Measurements from ENCODE around the gene CNPY3. TPM values are rescaled to one million over a fixed set of nuclear protein-coding genes. Genes with fewer than 3 reads are reported as not detected.

The CNPY3 gene
- polyA plus RNA-seq, 1 of the 3 experiments (the other 2 are of a cell fraction), result 77.5 TPM

GRCh38 chr6:42932412-42932811 is 3.1 kb downstream of the CNPY3 start:
- Histone ChIP-seq H3K27me3 (ENCODE audit: insufficient read depth) (no peaks in the 10 kb centered on the region), H2AFZ (ENCODE audit: low read depth) (no peak overlapping the region), H3K27ac (ENCODE audit: low read depth in 2 of 2, low read length in 1 of 2) (no peak overlapping the region), H3K9me3 (no peaks in the 10 kb centered on the region), H3K9ac (no peak overlapping the region), H4K20me1 (ENCODE audit: insufficient read depth) (no peaks in the 10 kb centered on the region; the same call in 1 of the 2 replicates), H3F3A (replicated peaks; ENCODE audit: insufficient read depth) (peaks cover 35% of the 10 kb centered on the region), H3K4me3 (ENCODE audit: low read depth in 2 of 2, low read length in 1 of 2) (no peak overlapping the region), H3K4me1 (ENCODE audit: control insufficient read depth in 1 of 2, insufficient read depth in 2 of 2, low read depth in 1 of 2, low read length in 1 of 2) (peaks cover 0 to 15% of the 10 kb centered on the region in 2 experiments; a peak in 1 of 4 replicates), H3K79me2 (ENCODE audit: insufficient read depth) (peaks cover 51% of the 10 kb centered on the region), H3K4me2 (peak overlapping the region; percentile 44), H3K36me3 (replicated peaks in 1 of 2; ENCODE audit: control insufficient read depth in 1 of 2, insufficient read depth in 2 of 2, low read length in 1 of 2) (peaks cover 22 to 40% of the 10 kb centered on the region in 2 experiments), H3K9me2 (no peaks in the 10 kb centered on the region)
- DNase-seq, result no peak
- ChIA-PET CTCF (no interaction called here), POLR2A (interaction anchor here (0.5 kb wide), 1 partner anchor 43 kb away, joined by 3 read pairs; no protein-coding TSS in a partner anchor)
- TF ChIP-seq CHD2 (IDR thresholded peaks at IDR 0.05; ENCODE audit: low read length, partially characterized antibody) (no peak), EP300 (IDR thresholded peaks at IDR 0.05; ENCODE audit: borderline replicate concordance in 1 of 2, low read depth in 1 of 2, low read length in 1 of 2) (no peak), TAF1 (IDR thresholded peaks at IDR 0.05; ENCODE audit: borderline replicate concordance, low read depth, low read length) (no peak), IRF3 (IDR thresholded peaks at IDR 0.05; ENCODE audit: low read depth, low read length) (no peak), REST (IDR thresholded peaks at IDR 0.05; ENCODE audit: low read depth, low read length) (no peak), PBX3 (IDR thresholded peaks at IDR 0.05) (no peak), RFX5 (IDR thresholded peaks at IDR 0.05; ENCODE audit: low read length) (no peak), RCOR1 (IDR thresholded peaks at IDR 0.05; ENCODE audit: low read length) (no peak), TCF12 (IDR thresholded peaks at IDR 0.05) (no peak), EZH2phosphoT487 (IDR thresholded peaks at IDR 0.05; ENCODE audit: borderline replicate concordance, low read depth) (no peak), JUND (IDR thresholded peaks at IDR 0.05) (no peak), FOXM1 (IDR thresholded peaks at IDR 0.05; ENCODE audit: low read depth) (no peak)
- 92% methylated on average over 3 of the region's 3 CpGs for WGBS (ENCODE audit: low lambda C conversion rate)
